Stimulated activated CD4-positive, alpha-beta T cell treated with anti-CD3 and anti-CD28 coated beads, Interleukin-12 subunit alpha, Interleukin-12 subunit beta, amount 100 ng/mL, for 48 hours (primary cell): Measurements from ENCODE around the gene PCNX3.
"Not testable (repeated sequence)": the region's sequence is repeated elsewhere in the genome, so short reads cannot be mapped to it uniquely, and the experiment has no call there.

Source experiments
- DNase-seq, 3 donors: peaks; one replicate each; pipeline ENCODE4 v3.0.0-alpha.2; 2020; ENCODE audit warnings: low read depth in 2 of 3, low spot score in 1 of 3

PCNX3 gene

GRCh38 chr11:65652511-65653228 is 37.1 kb downstream of the PCNX3 start:
- DNase-seq, result peak; percentile 87 to 95 (median 94)

GRCh38 chr11:65653229-65654225 is 38.0 kb downstream of the PCNX3 start:
- DNase-seq, result no peak

- no peak for DNase-seq
Observed at GRCh38 chr11:65654375-65655349, 39.1 kb downstream of the PCNX3 start.

- no peak for DNase-seq
Observed at GRCh38 chr11:65655570-65656332, 40.2 kb downstream of the PCNX3 start.

GRCh38 chr11:65657426-65657825 is 41.9 kb downstream of the PCNX3 start:
- DNase-seq, result no peak

GRCh38 chr11:65658174-65659021 is 42.8 kb downstream of the PCNX3 start:
- DNase-seq, result no peak

GRCh38 chr11:65660038-65660437 is 44.5 kb downstream of the PCNX3 start:
- no peak for DNase-seq

GRCh38 chr11:65660908-65661307 is 45.3 kb downstream of the PCNX3 start:
- DNase-seq, result not testable (repeated sequence)

- DNase-seq, result no peak
Observed at GRCh38 chr11:65661599-65662246, 46.1 kb downstream of the PCNX3 start.

- no peak for DNase-seq
Observed at GRCh38 chr11:65662247-65662798, 46.7 kb downstream of the PCNX3 start.

- DNase-seq, result peak; percentile 75 to 88 (median 85)
Observed at GRCh38 chr11:65662799-65663638, 47.4 kb downstream of the PCNX3 start, which contains the start of gene RELA. TSS of gene RELA (minus strand) at chr11:65662916. CDS start at chr11:65662832, 84 bp downstream.

- DNase-seq, result no peak
Observed at GRCh38 chr11:65663639-65664200, 48.1 kb downstream of the PCNX3 start.

GRCh38 chr11:65672180-65672860 is 56.7 kb downstream of the PCNX3 start:
- no peak for DNase-seq

GRCh38 chr11:65672982-65673381 is 57.4 kb downstream of the PCNX3 start:
- no peak for DNase-seq

- DNase-seq, result no peak
Observed at GRCh38 chr11:65680192-65680743, 64.7 kb downstream of the PCNX3 start.

GRCh38 chr11:65683480-65683879 is 67.9 kb downstream of the PCNX3 start:
- DNase-seq, result not testable (repeated sequence)
